Duodenal mucosa (tissue), 2 donors: ENCODE data around the gene CLMP.
"Not testable (repeated sequence)": the region's sequence is repeated elsewhere in the genome, so short reads cannot be mapped to it uniquely, and the experiment has no call there.

ENCODE experiments used
- H3K27ac ChIP-seq: one replicate; pipeline ENCODE4 v1.7.0; 2013; ENCODE audit warnings: low read depth, low read length
- H3K27me3 ChIP-seq, 2 donors: one replicate each; pipeline ENCODE4 v1.7.0; 2013; ENCODE audit warnings: low read length in 2 of 2, control low read depth in 1 of 2; ENCODE audit not compliant: insufficient read depth in 2 of 2, control insufficient read depth in 1 of 2
- H3K36me3 ChIP-seq, 2 donors: one replicate each; pipeline ENCODE4 v1.7.0; 2013; ENCODE audit warnings: low read length in 2 of 2, control low read depth in 1 of 2; ENCODE audit not compliant: insufficient read depth in 2 of 2, control insufficient read depth in 1 of 2
- H3K4me1 ChIP-seq, 2 donors: one replicate each; pipeline ENCODE4 v1.7.0; 2013; ENCODE audit warnings: low read length in 2 of 2, control low read depth in 1 of 2; ENCODE audit not compliant: insufficient read depth in 2 of 2, control insufficient read depth in 1 of 2
- H3K4me3 ChIP-seq, 2 donors: one replicate each; pipeline ENCODE4 v1.7.0; 2013; ENCODE audit warnings: low read length in 2 of 2, low read depth in 1 of 2
- H3K9ac ChIP-seq, 2 donors: one replicate each; pipeline ENCODE4 v1.7.0; 2013; ENCODE audit warnings: low read length in 2 of 2, low read depth in 1 of 2
- H3K9me3 ChIP-seq, 2 donors: one replicate each; pipeline ENCODE4 v1.7.0; 2013; ENCODE audit warnings: low read length in 2 of 2, control low read depth in 1 of 2; ENCODE audit not compliant: control insufficient read depth in 1 of 2

The CLMP gene

DNA sequence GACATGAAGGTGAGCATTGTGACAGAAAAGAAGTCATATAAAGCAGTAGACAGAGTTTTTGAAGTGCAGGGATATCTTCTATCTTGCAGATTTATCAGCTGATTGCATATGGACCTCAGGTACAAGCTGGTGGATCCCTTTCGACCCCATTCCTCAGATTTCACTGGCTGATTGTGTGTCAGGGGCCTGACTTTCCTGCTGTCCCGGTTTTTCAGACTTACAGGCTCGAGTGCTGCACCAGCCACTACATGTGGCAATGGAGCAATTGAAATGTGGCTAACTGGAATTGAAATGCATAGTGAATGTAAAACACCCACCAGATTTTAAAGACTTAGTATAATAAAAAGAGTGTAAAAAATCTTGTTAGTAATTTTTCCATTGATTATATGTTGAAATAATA, 50.3 kb downstream of the CLMP start:
- Histone ChIP-seq H3K4me3 (no peak overlapping the region), H3K27ac (no peak overlapping the region), H3K4me1 (peaks cover 3 to 12% of the 10 kb centered on the region in 2 donors), H3K9me3 (no peaks in the 10 kb centered on the region), H3K9ac (no peak overlapping the region), H3K36me3 (no peaks in the 10 kb centered on the region), H3K27me3 (no peaks in the 10 kb centered on the region)

- Histone ChIP-seq H3K27me3 (no peaks in the 10 kb centered on the region), H3K4me3 (no peak overlapping the region), H3K4me1 (peaks cover 3 to 12% of the 10 kb centered on the region in 2 donors), H3K9me3 (no peaks in the 10 kb centered on the region), H3K27ac (no peak overlapping the region), H3K9ac (no peak overlapping the region), H3K36me3 (no peaks in the 10 kb centered on the region)
These were observed 51.1 kb downstream of the CLMP start for GRCh38 chr11:123143921-123144320.

GRCh38 chr11:123143476-123143875, 51.6 kb downstream of the CLMP start:
- H3K4me3 ChIP-seq, result no peak overlapping the region
- H3K9me3 ChIP-seq, result no peaks in the 10 kb centered on the region
- H3K4me1 ChIP-seq, result peaks cover 3 to 12% of the 10 kb centered on the region in 2 donors
- no peak overlapping the region for H3K9ac ChIP-seq
- no peak overlapping the region for H3K27ac ChIP-seq
- no peaks in the 10 kb centered on the region for H3K27me3 ChIP-seq
- no peaks in the 10 kb centered on the region for H3K36me3 ChIP-seq

DNA sequence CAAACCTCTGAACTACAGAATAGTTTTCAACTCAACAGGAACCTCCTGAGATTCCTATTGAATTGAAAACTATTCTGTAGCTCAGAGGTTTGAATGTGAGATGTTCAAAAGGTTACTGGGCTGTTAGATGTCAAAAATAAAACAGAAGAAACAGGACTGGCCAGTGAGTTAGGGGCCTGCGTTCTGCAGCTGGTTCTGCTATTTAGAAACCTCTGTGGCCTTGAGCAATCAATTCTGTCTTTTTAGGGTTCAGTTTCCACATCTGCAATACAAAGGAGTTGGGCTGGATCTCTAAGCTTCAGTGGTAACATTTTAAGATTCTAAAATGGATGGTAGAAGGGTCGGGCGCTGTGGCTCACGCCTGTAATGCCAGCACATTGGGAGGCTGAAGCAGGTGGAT, 55.8 kb downstream of the CLMP start:
- no peak overlapping the region for H3K9ac ChIP-seq
- H3K9me3 ChIP-seq, result no peaks in the 10 kb centered on the region
- H3K36me3 ChIP-seq, result no peaks in the 10 kb centered on the region
- no peaks in the 10 kb centered on the region for H3K4me1 ChIP-seq
- H3K27me3 ChIP-seq, result no peaks in the 10 kb centered on the region
- H3K27ac ChIP-seq, result no peak overlapping the region
- no peak overlapping the region for H3K4me3 ChIP-seq

- Histone ChIP-seq H3K27ac (peak overlapping the region; percentile 10), H3K9me3 (no peaks in the 10 kb centered on the region), H3K4me1 (no peaks in the 10 kb centered on the region), H3K9ac (no peak overlapping the region), H3K4me3 (no peak overlapping the region), H3K27me3 (no peaks in the 10 kb centered on the region), H3K36me3 (no peaks in the 10 kb centered on the region)
These were observed 57.4 kb downstream of the CLMP start for GRCh38 chr11:123137431-123138224.

DNA sequence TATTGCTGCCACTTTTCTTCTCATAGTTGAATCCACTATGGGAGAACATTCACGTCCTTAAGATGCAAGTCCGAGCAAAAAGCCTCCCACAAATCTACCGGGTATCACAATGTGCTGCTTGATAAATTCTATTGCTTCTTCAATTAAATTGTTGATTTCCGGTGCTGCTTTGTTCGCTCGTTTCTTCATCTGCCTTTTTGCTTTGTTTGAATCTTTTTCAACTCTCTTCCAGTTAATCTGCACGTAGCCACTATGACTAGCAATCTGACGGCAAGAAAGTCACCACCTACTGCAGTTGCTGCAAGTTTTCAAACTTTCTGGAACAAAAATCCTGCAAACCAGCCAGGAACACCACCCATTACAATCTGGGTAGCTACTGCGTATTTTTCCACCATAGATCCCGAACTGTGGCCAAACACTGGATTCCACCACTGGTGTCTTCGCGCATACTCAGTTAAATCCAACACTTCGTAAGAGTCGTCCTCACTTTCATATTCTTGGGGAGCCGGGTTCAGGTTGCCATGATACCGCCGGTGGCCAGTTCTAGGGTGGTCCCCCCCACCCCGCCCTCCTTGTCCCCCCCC, 59.1 kb downstream of the CLMP start:
- Histone ChIP-seq H3K9ac (no peak overlapping the region), H3K4me3 (no peak overlapping the region), H3K9me3 (no peaks in the 10 kb centered on the region), H3K27me3 (no peaks in the 10 kb centered on the region), H3K27ac (no peak overlapping the region), H3K4me1 (no peaks in the 10 kb centered on the region), H3K36me3 (no peaks in the 10 kb centered on the region)

GRCh38 chr11:123132881-123133280, 62.2 kb downstream of the CLMP start:
- Histone ChIP-seq H3K27ac (no peak overlapping the region), H3K9me3 (no peaks in the 10 kb centered on the region), H3K36me3 (no peaks in the 10 kb centered on the region), H3K9ac (no peak overlapping the region), H3K4me1 (no peaks in the 10 kb centered on the region), H3K4me3 (no peak overlapping the region), H3K27me3 (no peaks in the 10 kb centered on the region)

DNA sequence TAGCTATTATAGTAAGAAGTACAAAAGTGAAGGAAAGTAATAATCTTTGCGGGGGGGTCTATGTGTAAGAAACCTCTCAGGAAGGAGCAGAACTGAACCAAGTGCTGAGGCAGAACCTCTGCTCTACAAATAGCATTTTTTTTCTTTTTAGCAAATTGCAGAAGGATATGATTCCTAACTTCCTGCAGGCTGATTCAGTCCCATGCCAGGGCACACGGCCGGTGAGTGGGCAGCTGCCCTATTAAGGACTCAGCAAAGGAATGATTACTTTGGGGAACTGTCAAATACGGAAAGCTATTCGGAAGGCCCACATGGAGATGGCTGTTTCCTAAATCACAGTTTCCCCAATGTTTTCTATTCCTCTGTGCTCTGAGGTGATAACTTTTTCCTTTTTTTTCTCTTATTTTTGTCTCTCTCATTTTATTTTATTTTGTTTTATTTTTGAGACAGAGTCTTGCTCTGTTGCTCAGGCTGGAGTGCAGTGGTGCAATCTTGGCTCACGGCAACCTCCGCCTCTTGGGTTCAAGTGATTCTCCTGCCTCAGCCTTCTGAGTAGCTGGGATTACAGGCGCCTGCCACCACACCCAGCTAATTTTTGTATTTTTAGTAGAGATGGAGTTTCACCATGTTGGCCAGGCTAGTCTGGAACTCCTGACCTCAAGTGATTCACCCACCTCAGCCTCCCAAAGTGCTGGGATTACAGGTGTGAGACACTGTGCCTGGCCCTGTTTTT, 62.8 kb downstream of the CLMP start:
- H3K4me3 ChIP-seq, H3K9ac ChIP-seq, H3K27me3 ChIP-seq, H3K36me3 ChIP-seq, H3K27ac ChIP-seq, H3K4me1 ChIP-seq, H3K9me3 ChIP-seq: not testable (repeated sequence)

- Histone ChIP-seq H3K36me3 (no peaks in the 10 kb centered on the region), H3K4me1 (no peaks in the 10 kb centered on the region), H3K27me3 (no peaks in the 10 kb centered on the region), H3K4me3 (no peak overlapping the region), H3K9me3 (no peaks in the 10 kb centered on the region), H3K27ac (no peak overlapping the region), H3K9ac (no peak overlapping the region)
These were observed 65.1 kb downstream of the CLMP start for GRCh38 chr11:123129920-123130319.

DNA sequence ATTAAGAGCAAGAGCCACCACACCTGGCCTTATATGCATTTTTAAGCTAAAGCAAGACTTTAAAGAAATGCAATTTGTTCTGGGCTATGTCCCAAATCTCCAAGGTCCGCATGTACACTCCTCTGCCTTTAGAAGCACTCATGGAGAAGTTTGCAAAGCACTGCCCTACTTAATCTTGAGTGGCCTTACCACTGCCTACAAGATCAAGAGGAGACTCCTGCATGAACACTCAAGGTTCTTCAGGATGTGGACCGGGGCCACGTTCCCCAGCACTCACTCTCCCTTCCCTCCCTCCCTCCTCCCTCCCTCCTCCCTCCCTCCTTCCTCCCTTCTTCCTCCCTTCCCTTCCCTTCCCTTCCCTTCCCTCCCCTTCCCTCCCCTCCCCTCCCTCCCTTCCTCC, 69.9 kb downstream of the CLMP start:
- Histone ChIP-seq H3K27ac (no peak overlapping the region), H3K27me3 (no peaks in the 10 kb centered on the region), H3K4me3 (no peak overlapping the region), H3K4me1 (peaks cover 0 to 12% of the 10 kb centered on the region in 2 donors), H3K9ac (no peak overlapping the region), H3K9me3 (no peaks in the 10 kb centered on the region), H3K36me3 (no peaks in the 10 kb centered on the region)
